NCI-H146 (cell line): ENCODE data around the gene AMFR.

Source experiments
- DNase-seq: peaks from one replicate; lab custom pipeline; 2025; lab: John Stamatoyannopoulos, UW

AMFR gene

GRCh38 chr16:56425439-56425832, at the start of gene AMFR:
AMFR (minus strand) TSS chr16:56425545; CDS start chr16:56425327, 218 bp downstream.
- DNase-seq, result peak; percentile 75

- DNase-seq, result no peak
These were observed 45.3 kb upstream of the AMFR start for GRCh38 chr16:56470666-56471065.

DNA sequence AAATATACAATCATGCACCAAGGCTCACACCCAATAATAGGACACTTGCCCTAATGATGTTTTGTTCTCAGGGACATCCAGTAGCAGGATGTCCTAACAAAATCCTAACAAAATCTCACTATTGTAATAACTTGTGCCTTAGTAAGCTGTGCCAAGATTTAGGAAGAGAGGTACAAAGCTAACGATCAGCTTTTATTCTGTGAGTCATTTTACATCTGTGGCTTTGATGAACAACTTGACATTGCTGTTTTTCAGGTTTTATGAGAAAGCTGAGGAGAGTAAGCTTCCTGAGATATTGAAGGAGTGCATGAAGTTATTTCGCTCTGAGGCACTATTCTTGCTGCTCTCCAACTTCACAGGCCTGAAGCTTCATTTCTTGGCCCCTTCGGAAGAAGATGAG, 44.9 kb upstream of the AMFR start:
- no peak for DNase-seq

DNA sequence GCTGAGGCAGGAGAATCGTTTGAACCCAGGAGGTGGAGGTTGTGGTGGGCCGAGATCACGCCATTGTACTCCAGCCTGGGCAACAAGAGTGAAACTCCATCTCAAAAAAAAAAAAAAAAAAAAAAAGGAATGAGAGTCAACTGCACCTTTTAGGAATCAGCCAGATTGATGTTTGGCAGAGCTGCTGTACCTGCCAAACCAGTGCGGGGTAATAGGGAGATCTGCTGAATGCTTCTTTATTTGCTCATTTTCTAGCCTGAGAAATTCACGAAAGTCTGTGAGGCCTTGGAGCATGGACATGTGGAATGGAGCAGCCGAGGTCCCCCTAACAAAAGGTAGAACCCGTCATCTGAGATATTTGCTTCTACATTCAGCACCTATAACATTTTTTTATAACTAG, 44.4 kb upstream of the AMFR start:
- no peak for DNase-seq

- no peak for DNase-seq
These were observed 43.5 kb upstream of the AMFR start for GRCh38 chr16:56468800-56469199.

GRCh38 chr16:56466344-56466743, 41.0 kb upstream of the AMFR start:
- no peak for DNase-seq

- no peak for DNase-seq
These were observed 37.8 kb upstream of the AMFR start for GRCh38 chr16:56463153-56463552.

- DNase-seq, result no peak
These were observed 36.9 kb upstream of the AMFR start for GRCh38 chr16:56462064-56462796.

DNA sequence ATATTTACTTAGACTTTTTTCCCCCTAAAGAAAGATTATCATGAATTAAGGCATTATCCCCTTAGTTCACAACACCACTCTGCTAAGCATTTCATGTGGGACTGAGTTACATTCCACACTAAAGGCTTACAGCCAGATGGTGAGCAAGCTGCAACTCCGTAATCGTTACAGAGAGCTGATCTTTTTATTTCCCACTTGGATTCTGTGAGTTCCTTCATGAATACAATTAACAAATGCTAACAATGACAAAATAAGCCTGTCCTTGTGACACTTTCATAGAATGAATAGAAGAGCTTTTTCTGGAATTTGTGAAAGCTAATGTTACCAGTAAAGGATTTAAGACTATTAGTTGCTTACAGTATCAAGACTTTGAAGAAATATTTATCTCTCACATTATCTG, 34.8 kb upstream of the AMFR start:
- no peak for DNase-seq

- no peak for DNase-seq
These were observed 32.7 kb upstream of the AMFR start for GRCh38 chr16:56457927-56458470.

DNA sequence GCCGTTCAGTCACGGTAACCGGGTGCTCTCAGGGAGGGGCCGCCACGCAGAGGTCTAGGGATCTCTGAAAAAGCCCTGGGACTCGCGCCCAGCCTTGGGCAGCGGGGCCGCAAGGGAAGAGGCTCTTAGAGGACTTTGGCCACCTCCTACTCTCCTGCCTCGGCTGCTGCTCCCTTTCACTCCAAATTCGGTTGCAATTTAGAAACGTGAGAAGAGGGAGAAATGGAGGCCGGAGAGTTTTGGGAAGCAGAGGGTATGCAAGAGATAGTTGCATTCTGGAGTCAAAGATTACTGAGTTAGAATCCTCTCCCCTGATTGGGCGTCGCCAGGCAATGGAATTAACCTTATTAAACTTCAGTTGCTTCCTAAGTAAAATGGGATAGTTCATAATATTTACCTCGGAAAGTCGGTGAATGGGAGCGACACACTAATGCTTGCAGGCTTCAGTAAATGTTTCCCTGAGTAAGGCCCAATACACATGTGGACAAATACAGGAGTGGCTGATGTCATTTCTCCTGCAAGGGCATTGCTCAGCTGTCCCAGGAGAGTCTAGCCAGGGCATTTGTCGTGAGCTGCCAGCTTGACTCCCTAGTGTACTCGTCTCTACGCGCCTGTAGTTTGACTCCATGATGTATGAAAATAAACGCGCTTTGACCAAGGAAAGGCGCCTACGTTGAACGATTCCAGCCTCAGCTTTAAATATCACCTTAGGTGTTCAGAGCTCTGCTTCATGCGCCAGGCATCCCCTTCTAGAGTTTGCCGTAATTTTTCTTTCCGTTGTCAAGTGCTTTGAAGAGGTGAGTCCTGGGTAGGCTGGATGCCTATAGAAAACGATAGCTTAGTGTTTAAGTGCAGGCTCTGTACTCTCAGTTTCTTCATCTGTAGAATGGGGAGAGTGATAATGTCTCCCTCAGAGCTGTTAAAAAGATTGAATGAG, 26.7 kb upstream of the AMFR start:
- peak; percentile 56 for DNase-seq

DNA sequence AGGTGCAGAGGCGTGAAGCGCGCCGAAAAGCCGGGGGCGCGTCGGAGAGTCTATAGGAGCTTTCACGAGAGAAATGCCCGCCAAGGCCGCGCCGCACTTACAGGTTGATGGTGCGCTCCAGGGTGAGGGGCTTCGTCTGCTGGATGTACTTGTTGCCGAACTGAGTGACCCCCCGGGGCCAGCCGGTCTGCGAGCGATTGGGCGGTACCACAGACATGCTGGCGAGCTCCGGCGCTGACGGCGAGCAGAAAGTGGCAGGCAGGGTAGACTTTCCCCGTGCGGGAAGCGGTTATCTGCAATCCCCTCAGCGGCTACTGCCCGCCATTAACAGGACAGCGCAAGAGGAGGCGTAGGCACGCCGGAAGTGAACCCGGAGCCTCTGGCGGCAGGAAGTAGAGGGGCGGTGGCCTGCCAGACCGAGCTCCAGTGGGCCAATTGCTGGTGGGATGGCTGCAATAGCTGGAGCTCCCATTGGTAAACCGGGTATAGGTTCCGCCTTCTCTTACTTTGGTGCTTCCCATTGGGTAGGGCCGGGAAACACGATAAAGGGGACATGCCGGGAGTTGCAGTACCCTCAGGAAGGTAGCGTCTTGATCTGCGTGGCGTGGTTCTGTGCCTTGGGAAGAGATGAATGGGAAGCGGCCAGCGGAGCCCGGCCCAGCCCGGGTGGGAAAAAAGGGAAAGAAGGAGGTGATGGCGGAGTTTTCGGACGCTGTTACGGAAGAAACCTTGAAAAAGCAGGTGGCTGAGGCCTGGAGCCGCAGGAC, 25.8 kb upstream of the AMFR start, which contains the start of the genes NUDT21 and OGFOD1:
NUDT21 (minus strand) TSS at position 347 of the 767 bp plus-strand sequence; CDS start at position 217, 130 bp downstream.
OGFOD1 (plus strand) TSS at position 569 of the 767 bp plus-strand sequence; CDS start at position 628, 59 bp downstream.
- DNase-seq, result peak; percentile 95

GRCh38 chr16:56450275-56450985, 25.1 kb upstream of the AMFR start:
- peak; percentile 5 for DNase-seq

DNA sequence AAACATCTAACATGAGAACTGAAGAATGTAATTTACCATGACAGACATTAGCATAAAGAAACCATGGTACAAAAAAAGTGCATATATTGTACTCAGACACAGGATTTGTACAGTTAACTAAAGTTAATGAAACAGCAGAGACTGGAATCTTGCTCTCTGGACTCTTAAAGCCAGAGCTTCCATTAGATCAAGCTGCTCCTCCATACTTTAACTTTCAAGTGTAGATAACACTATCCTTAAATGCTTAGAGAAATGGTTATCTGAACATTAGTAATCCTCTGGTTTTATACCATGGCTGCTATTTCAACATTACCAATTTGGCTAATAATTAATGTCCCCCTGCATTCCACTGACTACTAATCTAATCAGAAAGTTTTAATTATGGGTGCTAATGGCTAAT, 22.7 kb upstream of the AMFR start:
- DNase-seq, result no peak

GRCh38 chr16:56447286-56447685, 21.9 kb upstream of the AMFR start:
- no peak for DNase-seq

DNA sequence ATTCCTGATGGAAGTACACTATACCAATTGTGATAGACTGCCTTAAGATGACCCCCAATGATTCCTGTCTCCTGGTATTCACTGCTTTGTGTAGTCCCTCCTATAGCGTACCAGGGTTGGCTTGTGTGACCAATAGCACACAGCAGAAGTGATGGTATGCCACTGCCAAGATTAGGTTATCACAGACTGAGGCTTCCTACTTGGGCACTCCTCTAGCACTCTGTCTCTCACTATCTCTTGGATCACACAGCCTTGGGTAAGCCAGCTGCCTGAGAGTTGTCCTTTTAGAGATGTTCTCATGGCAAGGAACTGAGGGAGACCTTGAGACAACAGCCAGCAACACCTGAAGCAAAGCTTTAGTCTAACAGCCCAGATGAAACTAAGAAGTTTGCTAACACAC, 12.7 kb upstream of the AMFR start:
- DNase-seq, result no peak

- no peak for DNase-seq
These were observed 10.9 kb upstream of the AMFR start for GRCh38 chr16:56436258-56436657.

- no peak for DNase-seq
These were observed 2.7 kb upstream of the AMFR start for GRCh38 chr16:56428091-56428490.

DNA sequence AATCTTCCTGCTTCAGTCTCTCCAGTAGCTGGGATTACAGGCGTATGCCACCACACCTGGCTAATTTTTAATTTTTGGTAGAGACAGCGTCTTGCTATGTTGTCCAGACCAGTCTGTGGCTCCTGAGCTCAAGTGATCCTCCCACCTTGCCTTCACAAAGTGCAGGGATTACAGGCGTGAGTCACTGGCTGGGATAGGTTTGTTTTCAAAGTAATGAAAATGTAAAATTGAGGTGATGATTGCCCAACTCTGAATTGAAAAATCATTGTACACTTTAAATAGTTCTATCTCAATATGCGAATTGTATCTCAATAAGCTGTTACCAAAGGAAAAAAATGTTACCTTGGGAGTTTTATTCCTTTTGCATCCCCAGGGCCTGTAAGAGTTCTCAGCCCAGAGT, 1.2 kb upstream of the AMFR start:
- DNase-seq, result no peak

DNA sequence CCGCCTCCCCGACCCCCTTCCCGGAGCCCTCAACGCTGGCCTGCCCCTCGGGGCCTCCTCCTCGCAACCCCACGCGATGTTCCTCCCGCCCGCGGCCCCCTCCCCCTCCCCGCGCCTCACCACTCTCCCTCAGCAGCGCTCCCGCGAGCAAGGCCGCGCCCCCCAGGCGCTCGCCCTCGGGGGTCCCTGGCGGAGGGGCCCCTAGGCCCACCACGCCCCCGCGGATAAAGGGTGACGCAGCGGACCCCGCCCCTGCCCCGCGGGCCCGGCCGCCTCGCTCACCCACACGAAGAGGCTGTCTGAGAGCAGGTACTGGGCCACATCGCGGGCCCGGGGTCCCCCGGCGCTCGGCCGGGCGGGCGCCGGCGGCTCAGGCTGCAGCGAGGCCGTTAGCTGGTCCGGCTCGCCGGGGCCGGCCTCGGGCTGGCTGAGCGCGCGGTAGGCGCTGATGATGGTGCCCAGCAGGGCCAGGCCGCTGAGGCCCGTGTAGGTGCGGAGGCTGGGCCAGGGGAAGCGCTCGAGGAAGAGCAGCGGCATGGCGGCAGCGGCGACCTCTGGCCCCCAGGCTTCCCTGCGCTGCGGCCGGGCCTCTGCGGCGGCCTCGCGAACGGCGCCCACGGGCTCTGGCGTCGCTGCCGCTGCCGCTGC, 430 bp downstream of the AMFR start:
- DNase-seq, result peak; percentile 61

DNA sequence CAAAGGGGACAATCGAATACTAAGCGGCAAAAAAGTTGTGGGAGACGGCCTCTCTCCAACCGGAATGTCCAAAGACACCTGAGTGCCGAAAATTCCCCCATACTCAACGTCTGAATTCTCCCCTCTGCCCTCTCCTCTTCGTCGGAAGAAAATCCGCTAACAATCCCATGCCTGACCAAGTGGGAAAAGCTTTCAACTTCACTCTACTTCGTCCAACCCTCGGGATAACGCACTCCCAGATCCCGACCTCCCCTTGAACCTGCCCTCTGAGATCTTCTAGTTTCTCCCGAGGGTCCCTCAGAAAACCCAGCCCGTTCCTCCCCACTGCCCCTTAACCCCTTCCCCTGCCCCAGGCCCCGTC, 961 bp downstream of the AMFR start:
- no peak for DNase-seq
